Peyer's patch (tissue), 4 donors: ENCODE measurements around the gene FNDC3A. TPM values are rescaled to one million over a fixed set of nuclear protein-coding genes. Genes with fewer than 3 reads are reported as not detected.

Experiments
- DNase-seq, 3 donors: peaks; one replicate each; pipeline ENCODE4 v3.0.0-alpha.2; 2017 to 2019
- H3K27ac ChIP-seq, 4 donors: fragments of 200-600 bp; sonication (generic); one replicate each; pipeline ENCODE4 v1.5.1; 2016 to 2019
- H3K27me3 ChIP-seq, 2 donors: fragments of 200-600 bp; sonication (generic); one replicate each; pipeline ENCODE4 v1.5.1; 2019
- H3K36me3 ChIP-seq, 3 donors: fragments of 200-600 bp; sonication (generic); one replicate each; pipeline ENCODE4 v1.5.1; 2016 to 2019
- H3K4me1 ChIP-seq, 4 donors: fragments of 200-600 bp; sonication (generic); one replicate each; pipeline ENCODE4 v1.5.1; 2016 to 2019
- H3K4me3 ChIP-seq, 4 donors: fragments of 200-600 bp; sonication (generic); 1 replicate in 3 of 4; 2 replicates in 1 of 4; pipeline ENCODE4 v1.5.1; 2016 to 2019; ENCODE audit warnings: mild to moderate bottlenecking in 1 of 4
- H3K9me3 ChIP-seq, 4 donors: fragments of 200-600 bp; sonication (generic); one replicate each; pipeline ENCODE4 v1.5.1; 2016 to 2019; ENCODE audit warnings: mild to moderate bottlenecking in 1 of 4
- POLR2A ChIP-seq, 2 donors: fragments of 450-650 bp; IDR thresholded peaks; one replicate each; pipeline ENCODE4 v1.5.1; 2017; ENCODE audit warnings: antibody characterized with exemption in 2 of 2, mild to moderate bottlenecking in 2 of 2, moderate library complexity in 2 of 2
- total RNA-seq, 4 donors: library from RNA; depleted of rRNA; stranded (reverse); fragments of >200 nt; gene quantifications; one replicate each; pipeline ENCODE4 v1.1.0, GENCODE V29; 2016
- TF ChIP-seq, protein P1 (sequence below), 6 experiments: fragments of 450-650 bp in 4 of 6; fragments of 200-600 bp in 2 of 6; sonication (generic) in 1 of 6; IDR thresholded peaks; one replicate each; pipeline ENCODE4 v1.5.1; 2017 to 2019; ENCODE audit warnings: antibody characterized with exemption in 6 of 6, mild to moderate bottlenecking in 3 of 6, moderate library complexity in 1 of 6

FNDC3A gene
- total RNA-seq, 4 donors from 2014 or later = 40.4 to 75.0 (median 52.6) TPM

DNA sequence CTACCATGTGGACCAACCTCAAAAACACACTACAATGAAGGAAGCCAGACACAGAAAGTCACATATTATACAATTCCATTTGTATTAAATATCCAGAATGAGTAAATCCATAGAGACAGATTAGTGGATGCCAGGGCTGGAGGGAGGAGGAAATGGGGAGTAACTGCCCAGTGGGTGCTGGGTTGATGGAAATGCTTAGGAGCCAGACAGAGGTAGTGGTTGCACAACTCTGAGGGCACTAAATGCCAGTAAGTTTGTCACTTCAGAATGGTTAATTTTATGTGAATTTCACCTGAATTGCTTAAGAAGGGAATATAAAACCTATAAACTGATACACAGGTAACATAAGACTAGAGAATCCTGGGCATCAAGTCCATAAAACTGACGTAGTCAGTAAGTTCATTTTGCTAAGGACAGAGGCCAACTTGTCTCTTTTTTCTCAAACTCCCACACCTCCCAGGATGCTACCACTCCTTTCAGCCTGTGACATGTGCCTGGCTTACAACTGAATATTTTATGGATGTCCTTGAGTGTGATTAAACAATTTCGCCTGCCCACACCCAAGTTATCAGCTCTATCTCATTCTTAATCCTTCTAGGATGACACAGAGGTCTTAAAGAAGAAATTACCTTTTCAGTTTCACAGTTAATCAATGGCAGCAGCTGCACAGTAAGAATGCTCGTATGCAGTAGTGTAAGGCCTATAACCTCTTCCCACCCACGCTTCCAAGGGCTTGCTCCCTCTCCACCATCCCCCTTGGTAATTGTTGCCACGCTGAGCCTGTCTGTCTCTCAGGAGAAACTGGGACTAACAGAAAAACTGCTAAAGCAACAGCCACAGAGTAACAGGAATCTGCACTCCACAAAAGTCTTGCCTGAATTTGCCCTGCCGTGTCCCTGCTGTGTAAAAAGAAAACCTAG lies 238.5 kb downstream of the FNDC3A start:
- DNase-seq = no peak
- H3K27me3 ChIP-seq = no peaks in the 10 kb centered on the region

DNA sequence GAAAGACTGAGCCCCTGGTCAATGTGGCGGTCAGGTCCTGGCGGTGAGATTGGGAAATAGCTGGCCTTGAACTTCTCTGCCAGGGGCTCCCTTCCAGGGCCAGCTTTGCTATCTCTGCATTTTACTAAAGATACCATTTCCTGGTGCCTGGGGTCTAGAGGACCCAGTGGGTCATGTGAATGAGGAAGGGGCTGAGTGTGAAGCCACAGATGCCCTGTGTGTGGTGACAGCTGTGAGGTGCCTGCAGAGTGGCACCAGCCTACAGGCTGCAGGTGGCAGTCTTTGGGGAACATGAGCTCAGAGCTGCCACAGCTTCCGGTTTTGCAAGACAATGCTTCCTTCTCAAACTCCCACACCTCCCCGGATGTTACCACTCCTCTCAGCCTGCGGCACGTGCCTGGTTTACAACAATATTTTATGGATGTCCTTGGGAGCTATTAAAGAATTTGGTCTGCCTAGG lies 239.2 kb downstream of the FNDC3A start:
- peak; percentile 37 to 70 (median 61) for DNase-seq

More for the DNA sequence above, 238.5 kb downstream of the FNDC3A start:
- TF ChIP-seq POLR2A (IDR thresholded peaks at IDR 0.05) = no peak
- TF ChIP-seq, protein P1, sequence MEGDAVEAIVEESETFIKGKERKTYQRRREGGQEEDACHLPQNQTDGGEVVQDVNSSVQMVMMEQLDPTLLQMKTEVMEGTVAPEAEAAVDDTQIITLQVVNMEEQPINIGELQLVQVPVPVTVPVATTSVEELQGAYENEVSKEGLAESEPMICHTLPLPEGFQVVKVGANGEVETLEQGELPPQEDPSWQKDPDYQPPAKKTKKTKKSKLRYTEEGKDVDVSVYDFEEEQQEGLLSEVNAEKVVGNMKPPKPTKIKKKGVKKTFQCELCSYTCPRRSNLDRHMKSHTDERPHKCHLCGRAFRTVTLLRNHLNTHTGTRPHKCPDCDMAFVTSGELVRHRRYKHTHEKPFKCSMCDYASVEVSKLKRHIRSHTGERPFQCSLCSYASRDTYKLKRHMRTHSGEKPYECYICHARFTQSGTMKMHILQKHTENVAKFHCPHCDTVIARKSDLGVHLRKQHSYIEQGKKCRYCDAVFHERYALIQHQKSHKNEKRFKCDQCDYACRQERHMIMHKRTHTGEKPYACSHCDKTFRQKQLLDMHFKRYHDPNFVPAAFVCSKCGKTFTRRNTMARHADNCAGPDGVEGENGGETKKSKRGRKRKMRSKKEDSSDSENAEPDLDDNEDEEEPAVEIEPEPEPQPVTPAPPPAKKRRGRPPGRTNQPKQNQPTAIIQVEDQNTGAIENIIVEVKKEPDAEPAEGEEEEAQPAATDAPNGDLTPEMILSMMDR (IDR thresholded peaks at IDR 0.05) = no peak
- H3K4me3 ChIP-seq = no peak overlapping the region
- H3K9me3 ChIP-seq = no peaks in the 10 kb centered on the region
- peak overlapping the region in 1 of 4 donors; percentile 2 for H3K27ac ChIP-seq
- H3K36me3 ChIP-seq = no peaks in the 10 kb centered on the region
- peaks cover 0 to 18% (median 2%) of the 10 kb centered on the region in 4 donors for H3K4me1 ChIP-seq

DNA sequence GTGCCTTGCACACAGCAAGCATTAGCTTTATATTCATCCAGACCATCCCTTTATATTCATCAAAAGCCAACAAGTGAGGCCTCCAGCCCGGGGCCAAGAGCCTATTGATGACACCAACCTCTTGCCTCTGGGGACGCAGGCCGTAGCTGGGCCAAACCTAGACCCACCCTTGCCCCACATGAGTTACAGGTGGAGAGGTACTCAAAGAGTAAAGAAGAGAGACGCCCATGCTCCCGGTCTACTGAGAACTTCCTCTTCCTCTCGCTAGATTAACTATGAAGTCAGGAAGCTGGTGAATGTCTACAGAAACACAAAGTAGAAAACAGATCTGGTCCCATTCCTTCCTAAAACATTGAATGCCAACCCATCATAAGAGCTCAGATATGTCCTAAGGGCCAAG lies 240.6 kb downstream of the FNDC3A start:
- no peaks in the 10 kb centered on the region for H3K9me3 ChIP-seq
- H3K4me1 ChIP-seq = peaks cover 0 to 38% (median 8%) of the 10 kb centered on the region in 4 donors
- H3K4me3 ChIP-seq = no peak overlapping the region
- no peak for DNase-seq
- peaks cover 0 to 18% of the 10 kb centered on the region in 2 donors for H3K27me3 ChIP-seq
- TF ChIP-seq, protein P1 (IDR thresholded peaks at IDR 0.05) = no peak
- TF ChIP-seq POLR2A (IDR thresholded peaks at IDR 0.05) = no peak
- H3K27ac ChIP-seq = no peak overlapping the region
- no peaks in the 10 kb centered on the region for H3K36me3 ChIP-seq

More for the DNA sequence above, 239.2 kb downstream of the FNDC3A start:
- Histone ChIP-seq H3K27me3 (peaks cover 0 to 4% of the 10 kb centered on the region in 2 donors), H3K27ac (peak overlapping the region in 1 of 4 donors; percentile 2), H3K4me1 (peaks cover 0 to 24% (median 4%) of the 10 kb centered on the region in 4 donors), H3K4me3 (no peak overlapping the region), H3K9me3 (no peaks in the 10 kb centered on the region), H3K36me3 (no peaks in the 10 kb centered on the region)
- no peak for TF ChIP-seq POLR2A (IDR thresholded peaks at IDR 0.05)
- TF ChIP-seq, protein P1 (IDR thresholded peaks at IDR 0.05) = peak in 2 of 6 experiments; percentile 26

DNA sequence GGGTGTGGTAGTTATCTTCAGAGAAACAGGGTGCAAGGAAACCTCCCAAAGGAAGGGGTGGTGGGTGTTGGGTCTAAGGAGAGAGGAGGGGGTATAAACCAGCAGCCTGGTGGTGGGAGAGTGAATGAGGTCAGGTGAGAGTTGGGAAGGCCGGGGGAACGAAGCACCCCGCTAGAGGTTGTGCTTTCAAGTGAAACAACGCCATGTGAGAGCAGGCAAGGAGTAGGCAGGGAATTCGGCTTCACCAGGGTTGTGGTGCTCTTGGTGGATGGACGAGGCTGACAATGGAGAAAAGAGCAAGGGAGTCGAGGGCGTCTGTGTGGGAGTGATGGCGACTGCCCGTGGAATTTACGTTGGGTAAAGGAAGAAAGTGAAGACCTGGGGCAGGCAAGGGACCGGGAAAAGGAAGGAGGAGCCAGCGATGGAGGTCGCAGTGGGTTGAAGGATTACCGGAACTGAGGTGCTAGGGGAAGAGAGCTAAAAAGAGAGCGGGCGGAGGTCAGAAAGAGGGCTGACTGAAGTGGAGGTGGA lies 242.3 kb downstream of the FNDC3A start:
- peaks cover 0 to 23% of the 10 kb centered on the region in 2 donors for H3K27me3 ChIP-seq
- DNase-seq = no peak
- peaks cover 0 to 38% (median 8%) of the 10 kb centered on the region in 4 donors for H3K4me1 ChIP-seq
- no peak overlapping the region for H3K4me3 ChIP-seq
- no peak overlapping the region for H3K27ac ChIP-seq
- no peaks in the 10 kb centered on the region for H3K9me3 ChIP-seq
- no peaks in the 10 kb centered on the region for H3K36me3 ChIP-seq
- TF ChIP-seq, protein P1 (IDR thresholded peaks at IDR 0.05) = no peak
- TF ChIP-seq POLR2A (IDR thresholded peaks at IDR 0.05) = no peak

DNA sequence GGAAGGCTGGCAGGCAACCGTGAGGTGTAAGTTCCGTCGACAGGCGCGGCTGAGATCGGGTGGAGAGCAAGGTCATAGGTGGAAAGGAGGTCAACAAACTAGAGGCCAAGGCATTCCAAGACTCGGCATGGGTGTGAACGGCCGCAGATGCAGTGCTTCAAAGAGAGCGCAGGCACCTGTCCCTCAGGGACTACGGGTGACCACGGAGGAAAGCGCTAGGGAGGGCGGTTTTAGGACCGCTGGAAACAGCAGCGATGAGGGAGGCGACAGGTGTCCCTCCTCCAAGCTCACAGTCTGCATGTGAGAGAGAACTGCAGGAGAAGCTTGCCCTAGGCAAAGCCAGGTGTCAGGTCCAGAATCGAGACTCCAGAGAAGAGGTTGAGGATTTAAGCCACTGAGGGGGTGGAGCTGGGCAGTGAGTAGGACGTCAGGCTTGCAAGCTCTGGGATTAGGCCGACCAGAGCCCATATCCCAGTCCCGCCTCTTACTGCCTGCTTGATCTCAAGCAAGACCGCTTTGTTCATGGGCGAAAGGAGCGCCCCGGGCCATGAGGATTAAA lies 242.9 kb downstream of the FNDC3A start:
- no peak for TF ChIP-seq POLR2A (IDR thresholded peaks at IDR 0.05)
- TF ChIP-seq, protein P1 (IDR thresholded peaks at IDR 0.05) = no peak

More for the DNA sequence above, 242.9 kb downstream of the FNDC3A start:
- no peaks in the 10 kb centered on the region for H3K36me3 ChIP-seq
- no peak overlapping the region for H3K27ac ChIP-seq
- no peaks in the 10 kb centered on the region for H3K9me3 ChIP-seq
- H3K4me1 ChIP-seq = peaks cover 0 to 38% (median 8%) of the 10 kb centered on the region in 4 donors
- no peak overlapping the region for H3K4me3 ChIP-seq
- peaks cover 0 to 23% of the 10 kb centered on the region in 2 donors for H3K27me3 ChIP-seq
- no peak for DNase-seq
